Inflammatory macrophage treated with lipopolysaccharide for 4 hours (primary cell): Measurements from ENCODE around the gene KREMEN2.
A peak's percentile ranks its signal among the peaks of the same experiment; 100 is the strongest.
"Not testable (repeated sequence)": the region's sequence is repeated elsewhere in the genome, so short reads cannot be mapped to it uniquely, and the experiment has no call there.

ENCODE experiments used
- DNase-seq: peaks from one replicate; pipeline ENCODE4 v3.0.0-alpha.2; 2020

The KREMEN2 gene, protein sequence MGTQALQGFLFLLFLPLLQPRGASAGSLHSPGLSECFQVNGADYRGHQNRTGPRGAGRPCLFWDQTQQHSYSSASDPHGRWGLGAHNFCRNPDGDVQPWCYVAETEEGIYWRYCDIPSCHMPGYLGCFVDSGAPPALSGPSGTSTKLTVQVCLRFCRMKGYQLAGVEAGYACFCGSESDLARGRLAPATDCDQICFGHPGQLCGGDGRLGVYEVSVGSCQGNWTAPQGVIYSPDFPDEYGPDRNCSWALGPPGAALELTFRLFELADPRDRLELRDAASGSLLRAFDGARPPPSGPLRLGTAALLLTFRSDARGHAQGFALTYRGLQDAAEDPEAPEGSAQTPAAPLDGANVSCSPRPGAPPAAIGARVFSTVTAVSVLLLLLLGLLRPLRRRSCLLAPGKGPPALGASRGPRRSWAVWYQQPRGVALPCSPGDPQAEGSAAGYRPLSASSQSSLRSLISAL

GRCh38 chr16:2963723-2964474, at the start of gene KREMEN2:
Gene KREMEN2, plus strand, starts transcription at chr16:2964275. Its CDS starts 246 bp downstream, at chr16:2964521.
- peak; percentile 7 for DNase-seq

GRCh38 chr16:2915196-2915929, 48.7 kb upstream of the KREMEN2 start:
- no peak for DNase-seq

DNA sequence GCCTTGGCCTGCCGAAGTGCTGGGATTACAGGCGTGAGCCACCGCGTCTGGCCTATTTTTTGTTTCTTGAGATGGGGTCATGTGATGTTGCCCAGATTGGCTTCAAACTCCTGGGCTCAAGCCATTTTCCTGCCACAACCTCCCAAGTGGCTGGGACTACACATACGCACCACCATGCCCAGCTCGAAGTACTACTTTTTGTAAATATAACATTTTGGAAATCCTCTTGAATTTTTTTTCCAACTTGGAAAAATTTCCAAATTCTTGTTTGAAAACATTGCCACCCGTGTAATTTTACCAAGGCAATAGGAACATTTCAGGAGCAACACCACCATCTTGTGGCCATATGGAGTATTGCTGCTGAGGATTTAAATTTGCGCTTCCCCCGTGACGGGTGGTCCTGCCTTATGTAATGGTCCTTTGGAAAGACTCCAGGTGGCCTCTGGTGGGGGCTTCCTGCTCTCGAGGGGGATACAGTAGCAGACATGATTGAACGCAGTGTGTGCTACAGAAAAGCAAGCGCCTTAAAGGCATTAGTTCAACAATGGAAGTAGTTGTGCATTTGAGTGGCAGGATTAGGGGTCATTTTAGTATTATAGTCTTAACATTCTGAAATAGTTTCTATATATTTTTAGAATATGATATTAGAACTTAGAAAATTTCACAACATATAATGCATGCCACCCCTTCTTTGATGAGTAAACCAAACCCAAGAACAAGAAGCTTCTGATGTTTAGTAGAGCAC, 44.4 kb upstream of the KREMEN2 start:
- peak; percentile 50 for DNase-seq

- DNase-seq: no peak
Observed at GRCh38 chr16:2923481-2923880, 40.6 kb upstream of the KREMEN2 start.

DNA sequence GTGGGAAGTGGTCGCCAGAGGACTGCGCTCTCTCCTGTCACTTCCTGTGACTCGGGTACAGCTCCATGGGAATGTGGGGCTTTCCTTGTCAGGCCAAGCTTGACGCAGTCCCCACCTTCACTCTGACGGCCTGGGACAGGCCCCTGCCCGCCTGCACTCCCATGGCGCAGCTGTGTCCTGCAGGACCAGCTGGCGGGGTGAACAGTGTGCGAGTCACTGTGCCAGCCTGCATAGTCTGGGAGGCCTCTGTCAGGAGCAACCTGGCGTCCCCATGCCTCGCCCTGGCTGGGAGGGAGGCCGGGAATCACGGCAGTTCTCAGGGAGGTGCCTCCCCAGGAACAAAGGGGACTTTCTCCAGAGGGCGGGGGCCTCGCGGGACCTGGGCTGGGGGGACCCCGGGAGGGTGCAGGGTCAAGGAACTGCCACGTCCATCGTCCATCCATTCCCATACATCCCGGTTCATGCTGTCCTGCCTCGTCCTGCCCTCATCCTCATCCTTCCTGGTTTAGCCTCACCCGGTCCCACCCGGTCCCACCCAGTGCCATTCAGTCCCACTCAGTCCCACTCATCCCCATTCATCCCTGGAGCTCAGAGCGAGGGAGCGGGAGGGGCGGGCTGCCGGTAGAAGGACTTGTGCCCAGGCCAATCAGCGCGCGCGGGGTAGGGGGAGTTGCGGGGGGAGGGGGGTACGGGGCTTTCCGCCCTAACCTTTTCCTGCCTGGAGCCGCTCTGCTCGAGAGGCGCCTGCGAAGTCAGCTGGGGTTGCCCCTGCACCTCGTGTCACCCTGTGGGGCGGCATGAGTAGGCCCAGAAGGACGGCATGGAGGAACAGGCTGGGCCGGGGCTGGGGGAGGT, 38.9 kb upstream of the KREMEN2 start:
- no peak for DNase-seq

DNA sequence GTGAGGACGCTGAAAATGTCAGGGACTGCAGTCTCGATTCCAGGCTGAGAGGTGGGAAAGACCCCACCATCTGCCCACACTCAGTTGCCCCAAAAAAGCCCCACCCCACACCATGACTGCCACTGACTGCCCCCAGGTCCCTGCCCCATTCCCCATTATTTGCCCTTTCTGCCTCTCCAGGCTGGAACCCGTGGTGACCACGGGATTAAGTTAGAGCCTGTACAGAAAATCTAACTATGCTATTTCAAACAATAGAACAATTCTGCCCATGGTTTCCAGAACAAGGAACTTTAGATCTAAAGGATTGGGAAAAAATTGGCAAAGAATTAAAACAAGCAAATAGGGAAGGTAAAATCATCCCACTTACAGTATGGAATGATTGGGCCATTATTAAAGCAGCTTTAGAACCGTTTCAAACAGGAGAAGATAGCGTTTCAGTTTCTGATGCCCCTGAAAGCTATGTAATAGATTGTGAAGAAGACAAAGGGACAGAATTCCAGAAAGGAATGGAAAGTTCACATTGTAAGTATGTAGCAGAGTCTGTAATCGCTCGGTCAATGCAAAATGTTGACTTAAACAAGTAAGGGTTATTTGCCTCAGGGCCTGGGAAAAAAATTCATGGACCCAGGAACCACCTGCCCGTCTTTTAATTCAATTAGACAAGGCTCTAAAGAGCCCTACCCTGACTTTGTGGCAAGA, 38.0 kb upstream of the KREMEN2 start:
- no peak for DNase-seq

DNA sequence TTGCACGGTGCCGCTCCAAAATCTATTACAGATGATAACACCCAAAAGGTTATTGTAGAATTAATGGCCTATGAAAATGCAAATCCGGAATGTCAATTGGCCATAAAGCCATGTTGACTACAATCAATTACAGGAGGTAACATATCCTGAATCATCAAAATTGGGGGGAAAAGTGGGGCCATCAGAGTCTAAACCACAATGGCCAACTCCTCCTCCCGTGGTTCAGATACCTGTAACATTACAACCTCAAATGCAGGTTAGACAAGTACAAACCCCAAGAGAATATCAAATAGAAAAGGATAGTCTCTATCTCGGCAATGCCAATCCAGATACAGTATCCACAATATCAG, 37.5 kb upstream of the KREMEN2 start:
- DNase-seq: no peak

DNA sequence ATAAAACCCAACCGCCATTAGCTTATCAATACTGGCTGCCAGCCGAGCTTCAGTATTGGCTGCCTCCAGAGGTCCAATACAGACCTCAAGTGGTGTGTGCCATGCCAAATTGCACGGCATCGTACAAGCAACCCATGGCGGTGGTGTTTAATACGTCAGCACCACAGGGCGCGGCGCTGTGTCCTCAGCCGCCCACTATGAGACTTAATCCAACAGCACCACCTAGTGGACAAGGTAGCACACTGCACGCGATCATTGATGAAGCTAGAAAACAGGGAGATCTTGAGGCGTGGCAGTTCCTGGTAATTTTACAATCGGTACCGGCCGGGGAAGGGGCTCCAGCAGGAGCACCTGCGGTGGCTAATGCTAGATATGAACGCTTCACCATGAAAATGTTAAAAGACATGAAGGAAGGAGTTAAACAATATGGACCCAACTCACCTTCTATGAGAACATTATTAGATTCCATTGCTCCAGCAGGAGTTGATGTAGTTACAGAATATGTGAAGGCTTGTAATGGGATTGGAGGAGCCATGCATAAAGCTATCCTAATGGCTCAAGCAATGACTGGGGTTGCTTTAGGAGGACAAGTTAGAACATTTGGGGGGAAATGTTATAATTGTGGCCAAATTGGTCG, 36.9 kb upstream of the KREMEN2 start:
- peak; percentile 92 for DNase-seq

DNA sequence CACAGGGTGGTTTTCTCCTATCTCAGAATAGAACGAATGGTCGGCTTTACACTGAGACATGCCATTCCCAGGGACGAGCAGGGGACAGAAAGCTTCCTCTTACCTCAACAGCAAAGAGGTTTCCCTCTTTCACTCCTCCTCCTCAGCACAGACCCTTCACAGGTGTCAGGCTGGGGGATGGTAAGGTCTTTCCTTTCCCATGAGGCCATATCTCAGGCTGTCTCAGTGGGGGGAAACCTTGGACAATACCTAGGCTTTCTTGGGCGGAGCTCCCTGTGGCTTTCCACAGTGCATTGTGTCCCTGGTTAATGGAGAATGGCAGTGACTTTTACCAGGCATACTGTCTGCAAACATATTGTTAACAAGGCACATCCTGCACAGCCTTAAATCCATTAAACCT, 35.9 kb upstream of the KREMEN2 start:
- DNase-seq: not testable (repeated sequence)

DNA sequence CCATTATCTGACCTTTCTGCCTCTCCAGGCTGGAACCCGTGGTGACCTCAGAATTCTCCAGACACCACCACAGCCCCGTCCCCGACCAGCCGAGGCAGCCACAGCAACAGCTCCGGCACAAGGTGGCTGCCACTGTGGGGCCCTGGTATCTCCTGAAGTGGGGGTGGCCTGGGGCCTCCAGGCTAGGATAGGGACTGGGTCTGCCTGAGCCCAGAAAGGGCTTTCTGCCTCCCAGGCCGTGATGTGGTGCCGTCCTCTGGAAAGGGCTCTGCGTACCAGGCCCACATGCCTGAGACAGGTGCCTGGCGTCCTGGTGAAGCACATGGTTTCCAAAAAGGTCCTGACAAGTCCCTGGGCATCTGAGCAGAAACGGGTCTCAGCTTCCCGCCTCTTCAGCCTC, 35.3 kb upstream of the KREMEN2 start:
- no peak for DNase-seq

DNA sequence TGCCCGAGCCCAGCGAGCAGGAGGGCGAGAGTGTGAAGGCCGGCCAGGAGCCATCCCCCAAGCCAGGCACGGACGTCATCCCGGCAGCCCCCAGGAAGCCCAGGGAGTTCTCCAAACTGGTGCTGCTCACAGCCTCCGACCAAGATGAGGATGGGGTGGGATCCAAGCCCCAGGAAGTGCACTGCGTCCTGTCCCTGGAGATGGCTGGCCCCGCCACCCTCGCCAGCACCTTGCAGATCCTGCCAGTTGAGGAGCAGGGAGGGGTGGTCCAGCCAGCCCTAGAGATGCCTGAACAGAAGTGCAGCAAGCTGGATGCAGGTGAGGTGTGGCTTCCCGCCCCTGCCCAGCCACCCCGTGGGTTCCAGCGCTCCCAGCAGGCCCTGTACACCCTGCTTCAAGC, 34.4 kb upstream of the KREMEN2 start:
- DNase-seq: no peak

DNA sequence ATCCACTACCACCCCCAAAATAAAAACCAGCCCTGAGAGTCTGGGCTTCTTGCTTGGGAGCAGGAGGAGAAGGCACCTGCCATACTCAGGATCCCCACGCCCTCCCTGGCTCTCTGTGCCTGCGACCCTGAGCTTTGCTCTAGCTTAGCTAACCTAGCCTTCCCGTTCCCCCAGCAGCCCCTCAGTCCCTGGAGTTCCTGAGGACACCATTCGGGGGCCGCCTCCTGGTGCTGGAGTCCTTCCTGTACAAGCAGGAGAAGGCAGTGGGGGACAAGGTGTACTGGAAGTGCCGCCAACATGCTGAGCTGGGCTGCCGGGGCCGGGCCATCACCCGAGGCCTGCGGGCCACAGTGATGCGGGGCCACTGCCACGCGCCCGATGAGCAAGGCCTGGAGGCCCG, 33.8 kb upstream of the KREMEN2 start:
- no peak for DNase-seq

DNA sequence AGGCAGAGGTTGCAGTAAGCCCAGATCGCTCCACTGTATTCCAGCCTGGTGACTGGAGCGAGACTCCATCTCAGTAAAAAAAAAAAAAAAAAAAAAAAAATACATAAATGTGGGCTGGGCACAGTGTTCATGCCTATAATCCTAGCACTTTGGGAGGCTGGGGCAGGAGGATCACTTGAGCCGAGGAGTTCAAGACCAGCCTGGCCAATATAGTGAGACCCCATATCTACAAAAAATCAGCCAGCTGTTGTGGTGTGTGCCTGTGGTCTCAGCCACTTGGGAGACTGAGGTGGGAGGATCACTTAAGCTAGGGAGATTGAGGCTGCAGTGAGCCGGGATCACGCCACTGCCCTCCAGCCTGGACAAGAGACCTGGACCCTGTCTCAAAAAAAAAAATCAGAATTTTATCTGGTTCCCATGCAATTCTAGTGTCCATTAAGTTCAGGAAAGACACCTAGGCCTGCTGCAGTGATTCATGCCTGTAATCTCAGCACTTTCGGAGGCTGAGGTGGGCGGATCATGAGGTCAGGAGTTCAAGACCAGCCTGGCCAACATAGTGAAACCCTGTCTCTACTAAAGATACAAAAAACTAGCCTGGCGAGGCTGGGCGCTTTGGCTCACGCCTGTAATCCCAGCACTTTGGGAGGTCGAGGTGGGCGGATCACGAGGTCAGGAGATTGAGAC, 32.7 kb upstream of the KREMEN2 start:
- not testable (repeated sequence) for DNase-seq

- DNase-seq: no peak
Observed at GRCh38 chr16:2933136-2933535, 30.9 kb upstream of the KREMEN2 start.

- no peak for DNase-seq
Observed at GRCh38 chr16:2933701-2934100, 30.4 kb upstream of the KREMEN2 start.

DNA sequence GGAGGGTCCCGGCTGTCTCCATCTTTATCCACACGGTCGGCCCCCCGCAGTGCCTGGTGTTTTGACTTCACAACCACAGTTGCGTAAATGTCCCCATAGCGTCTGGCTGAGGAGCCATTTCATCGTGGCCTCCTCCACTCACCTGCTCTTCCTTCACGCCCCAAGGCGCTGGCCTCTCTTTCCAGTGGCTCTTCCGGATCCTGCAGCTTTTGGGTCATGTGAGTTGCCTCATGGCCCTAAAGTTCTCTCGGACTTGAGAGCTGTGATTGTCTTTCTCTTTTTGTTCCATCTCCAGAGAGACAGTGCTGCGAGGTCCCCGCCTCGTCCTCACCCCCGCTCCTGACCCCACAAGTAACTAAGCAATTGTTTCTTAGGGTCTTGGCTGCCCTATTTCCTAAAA, 29.6 kb upstream of the KREMEN2 start:
- DNase-seq: no peak

- DNase-seq: no peak
Observed at GRCh38 chr16:2936436-2937011, 27.6 kb upstream of the KREMEN2 start.

- DNase-seq: no peak
Observed at GRCh38 chr16:2937170-2937569, 26.9 kb upstream of the KREMEN2 start.

GRCh38 chr16:2938206-2938605, 25.9 kb upstream of the KREMEN2 start:
- no peak for DNase-seq

DNA sequence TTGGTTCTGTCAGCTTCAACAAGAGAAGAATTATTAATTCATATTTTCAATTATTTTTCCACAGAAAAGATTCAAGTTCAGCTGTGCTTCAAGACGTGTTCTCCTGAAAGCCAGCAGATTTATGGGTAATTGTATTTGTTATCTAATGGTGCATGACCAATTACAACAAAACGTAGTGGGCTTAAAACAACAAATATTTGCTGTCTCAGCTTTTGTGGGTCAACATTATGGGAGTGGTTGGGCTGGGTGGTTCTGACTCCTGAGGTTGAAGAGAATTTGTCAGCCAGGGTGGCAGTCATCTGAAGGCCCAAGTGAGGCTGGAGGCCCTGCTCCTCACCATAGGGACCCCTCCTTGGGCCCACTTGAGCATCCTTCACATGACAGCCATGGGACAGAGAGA, 24.1 kb upstream of the KREMEN2 start:
- no peak for DNase-seq
